ENCODE results near the gene MACROH2A2.

DNA sequence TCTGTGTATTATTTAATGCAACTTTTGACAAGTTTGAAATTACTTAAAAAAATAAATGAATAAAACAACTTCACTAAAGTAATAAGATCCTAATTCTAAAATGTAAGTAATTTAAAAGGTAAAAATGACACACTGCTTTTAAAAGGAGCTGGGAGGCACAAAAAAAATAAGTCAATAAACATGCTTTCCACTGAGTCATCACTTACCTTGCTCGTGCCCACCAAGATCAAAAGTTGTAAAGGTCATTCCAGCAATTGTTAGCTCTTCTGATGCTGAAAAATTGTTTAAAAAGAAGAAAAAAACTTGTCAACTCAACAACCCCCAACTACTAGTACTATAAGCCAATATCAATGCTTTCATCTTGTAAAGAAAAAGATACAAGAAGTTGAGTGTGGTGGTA lies 108.2 kb downstream of the MACROH2A2 start:
- TF ChIP-seq, protein P1, sequence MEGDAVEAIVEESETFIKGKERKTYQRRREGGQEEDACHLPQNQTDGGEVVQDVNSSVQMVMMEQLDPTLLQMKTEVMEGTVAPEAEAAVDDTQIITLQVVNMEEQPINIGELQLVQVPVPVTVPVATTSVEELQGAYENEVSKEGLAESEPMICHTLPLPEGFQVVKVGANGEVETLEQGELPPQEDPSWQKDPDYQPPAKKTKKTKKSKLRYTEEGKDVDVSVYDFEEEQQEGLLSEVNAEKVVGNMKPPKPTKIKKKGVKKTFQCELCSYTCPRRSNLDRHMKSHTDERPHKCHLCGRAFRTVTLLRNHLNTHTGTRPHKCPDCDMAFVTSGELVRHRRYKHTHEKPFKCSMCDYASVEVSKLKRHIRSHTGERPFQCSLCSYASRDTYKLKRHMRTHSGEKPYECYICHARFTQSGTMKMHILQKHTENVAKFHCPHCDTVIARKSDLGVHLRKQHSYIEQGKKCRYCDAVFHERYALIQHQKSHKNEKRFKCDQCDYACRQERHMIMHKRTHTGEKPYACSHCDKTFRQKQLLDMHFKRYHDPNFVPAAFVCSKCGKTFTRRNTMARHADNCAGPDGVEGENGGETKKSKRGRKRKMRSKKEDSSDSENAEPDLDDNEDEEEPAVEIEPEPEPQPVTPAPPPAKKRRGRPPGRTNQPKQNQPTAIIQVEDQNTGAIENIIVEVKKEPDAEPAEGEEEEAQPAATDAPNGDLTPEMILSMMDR (IDR thresholded peaks at IDR 0.05): no peak
- no peak for TF ChIP-seq POLR2A (IDR thresholded peaks at IDR 0.05)

Measured in thyroid gland (tissue), 4 donors.